ENCODE data around the gene MBOAT1. TPM values are rescaled to one million over a fixed set of nuclear protein-coding genes. Genes with fewer than 3 reads are reported as not detected.

The MBOAT1 gene
- total and polyA plus RNA-seq, 2 of the 13 experiments (the other 11 are each of a cell fraction or from before 2014, with no cell fraction given), result not detected

- no peak for TF ChIP-seq BCLAF1 (IDR thresholded peaks at IDR 0.05)
- no peak for TF ChIP-seq LCORL (IDR thresholded peaks at IDR 0.05)
- TF ChIP-seq LCORL (CRISPR knock-in tag; IDR thresholded peaks at IDR 0.05), result no peak
- TF ChIP-seq SP4 (CRISPR knock-in tag; IDR thresholded peaks at IDR 0.05), result no peak
- no peak for TF ChIP-seq BRCA1 (CRISPR knock-in tag; IDR thresholded peaks at IDR 0.05)
- TF ChIP-seq KLF11 (CRISPR knock-in tag; IDR thresholded peaks at IDR 0.05), result no peak
- no peak for TF ChIP-seq ZNF891 (CRISPR knock-in tag; IDR thresholded peaks at IDR 0.05)
- no peak for TF ChIP-seq NFE2 (CRISPR knock-in tag; IDR thresholded peaks at IDR 0.05)
- no peak for TF ChIP-seq ZSCAN12 (CRISPR knock-in tag; IDR thresholded peaks at IDR 0.05)
- no peak for TF ChIP-seq ZUFSP (CRISPR knock-in tag; IDR thresholded peaks at IDR 0.05; ENCODE audit: borderline replicate concordance)
- TF ChIP-seq ZGPAT (CRISPR knock-in tag; IDR thresholded peaks at IDR 0.05), result no peak
These were observed 94.8 kb downstream of the MBOAT1 start (continued) for GRCh38 chr6:20117474-20117873.

All from HepG2 (cell line).